GM21381 (cell line): ENCODE measurements around the gene NRG3.

ENCODE experiments used
- ATAC-seq: cut with Tn5 transposase; IDR thresholded peaks from one replicate; pipeline ENCODE4 v1.9.1; 2021; ENCODE audit warnings: mild to moderate bottlenecking, moderate library complexity; ENCODE audit not compliant: unreplicated experiment

The NRG3 gene

DNA sequence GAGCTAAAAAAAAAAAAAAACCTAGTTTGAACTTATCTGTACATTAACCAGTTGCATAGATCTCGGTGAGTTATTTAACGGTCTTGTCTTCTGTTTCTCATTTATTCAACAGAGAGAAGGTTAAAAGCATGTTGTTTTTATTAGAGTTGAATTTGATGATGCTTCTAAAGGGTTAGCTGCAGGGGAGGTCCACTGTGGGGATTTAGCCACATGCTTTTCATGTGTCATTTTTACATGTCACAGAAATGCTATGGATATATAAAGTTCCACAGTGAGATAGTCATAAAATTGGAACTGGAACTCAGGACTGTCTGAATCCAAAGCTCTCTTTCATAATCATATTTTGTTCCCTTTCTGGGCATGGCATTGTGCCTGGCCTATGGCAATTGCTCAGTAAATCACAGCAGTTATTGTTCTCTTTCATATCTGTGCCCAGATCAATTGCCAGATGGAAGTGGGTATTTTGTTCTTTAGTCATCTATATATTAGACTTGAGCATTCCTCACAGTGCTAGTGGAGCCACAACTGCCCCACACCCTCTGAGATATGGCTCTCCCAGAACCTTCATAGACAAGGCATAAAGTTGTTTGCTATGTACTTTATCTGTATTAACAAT lies 578.8 kb downstream of the NRG3 start:
- ATAC-seq, result no peak

DNA sequence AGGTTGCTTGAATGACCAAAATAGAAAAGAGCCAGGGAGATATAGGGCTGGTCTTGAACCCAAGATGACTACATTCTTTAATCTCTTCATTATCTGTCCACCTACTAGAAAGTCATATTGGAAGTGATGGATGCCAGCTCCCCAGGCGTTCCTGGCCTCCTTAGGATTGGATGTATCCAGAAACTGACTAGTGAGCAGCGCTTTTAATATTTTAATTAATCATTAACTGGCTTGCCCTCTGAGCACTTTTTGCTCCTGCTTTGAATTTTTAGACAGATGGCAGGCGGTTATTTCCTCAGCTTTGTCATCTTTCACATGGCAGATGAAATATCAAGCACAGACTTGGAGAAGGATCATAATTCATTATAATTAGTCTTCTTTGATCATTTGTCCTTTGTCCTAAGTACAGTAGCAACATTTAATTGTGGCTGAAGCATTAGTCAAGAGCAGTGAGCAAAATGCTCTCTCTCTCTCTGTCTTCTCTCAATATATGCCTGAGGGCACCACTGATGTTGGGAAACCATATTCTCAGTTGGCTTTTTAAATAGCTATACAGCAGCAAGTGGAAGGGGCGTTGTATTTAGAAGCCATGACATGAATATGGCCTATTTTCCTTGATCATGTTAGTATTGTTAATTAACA lies 588.0 kb downstream of the NRG3 start:
- ATAC-seq, result no peak

- ATAC-seq, result no peak
Observed at GRCh38 chr10:82463614-82464013, 588.6 kb downstream of the NRG3 start.

- no peak for ATAC-seq
Observed at GRCh38 chr10:82464191-82464818, 589.3 kb downstream of the NRG3 start.

DNA sequence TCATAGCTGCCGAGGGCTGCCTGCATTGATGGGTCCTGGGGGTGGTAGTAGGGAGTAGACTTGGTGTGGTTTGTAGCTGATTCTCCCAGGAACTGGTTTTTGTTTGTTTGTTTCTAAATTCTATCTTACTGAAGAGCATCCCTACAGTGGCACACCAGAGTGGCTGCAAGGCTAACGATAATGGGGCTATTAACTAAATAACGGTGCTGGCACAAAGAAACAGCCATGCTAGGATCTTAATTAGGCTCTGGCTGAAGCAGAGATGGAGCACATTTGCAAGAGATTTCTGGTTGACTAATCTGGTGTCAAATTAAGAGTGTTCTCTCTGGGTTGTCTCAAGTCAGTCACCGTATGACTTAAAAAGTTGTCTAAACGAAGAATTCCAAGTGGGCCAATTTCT lies 590.0 kb downstream of the NRG3 start:
- ATAC-seq, result no peak

DNA sequence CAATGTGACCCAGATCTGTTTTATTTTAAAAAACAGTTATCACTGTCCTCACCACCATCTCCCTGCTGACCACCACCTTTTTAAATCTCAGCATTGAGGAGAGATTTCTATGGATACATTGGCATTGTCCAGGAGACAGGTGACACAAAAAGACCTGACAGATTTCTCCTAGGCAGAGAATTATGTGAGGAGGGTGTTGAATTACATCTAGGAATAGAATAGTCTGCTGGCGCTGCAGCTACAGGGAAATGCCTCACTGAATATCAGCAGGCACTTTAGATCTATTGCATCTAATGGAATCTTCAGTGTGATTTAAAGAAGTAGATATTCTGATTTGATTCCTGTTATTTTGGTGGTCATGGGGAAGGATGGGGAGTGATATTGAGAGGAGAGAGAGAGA lies 593.5 kb downstream of the NRG3 start:
- no peak for ATAC-seq

- no peak for ATAC-seq
Observed at GRCh38 chr10:82472406-82473335, 597.7 kb downstream of the NRG3 start.

GRCh38 chr10:82477776-82478175 lies 602.8 kb downstream of the NRG3 start:
- no peak for ATAC-seq

GRCh38 chr10:82492647-82493046 lies 617.7 kb downstream of the NRG3 start:
- ATAC-seq, result no peak

DNA sequence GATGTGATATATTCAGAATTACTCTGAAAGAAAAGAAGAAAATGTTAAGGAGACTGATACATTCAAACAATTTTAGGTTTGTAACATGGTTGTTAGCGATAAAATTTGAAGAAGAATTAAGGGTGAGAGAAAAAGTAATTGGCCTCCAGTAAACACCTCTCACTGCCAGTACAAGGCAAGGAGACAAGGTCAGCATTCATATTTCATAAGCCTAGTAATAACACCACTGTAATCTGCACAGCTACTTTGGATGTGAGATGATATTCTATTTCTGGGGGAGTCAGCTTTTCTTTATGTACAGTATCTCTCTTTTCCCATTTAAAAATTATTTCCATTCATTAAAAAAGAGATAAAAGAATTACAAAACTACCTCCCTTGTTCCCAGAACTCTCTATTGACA lies 621.1 kb downstream of the NRG3 start:
- no peak for ATAC-seq

DNA sequence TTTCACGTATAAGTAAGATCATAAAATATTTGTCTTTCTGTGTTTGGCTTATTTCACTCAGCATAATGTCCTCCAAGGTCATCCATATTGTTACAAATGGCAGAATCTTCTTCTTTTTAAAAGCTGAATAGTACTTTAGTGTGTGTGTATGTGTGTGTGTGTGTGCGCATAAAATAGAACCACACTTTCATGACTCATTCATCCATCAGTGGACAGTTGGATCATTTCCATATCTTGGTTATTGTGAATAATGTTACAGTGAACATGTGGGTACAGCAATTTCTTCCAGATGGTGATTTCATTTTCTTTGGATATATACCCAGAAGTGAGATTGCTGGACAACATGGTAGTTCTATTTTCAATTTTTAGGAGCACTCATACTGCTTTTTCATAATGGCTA lies 622.4 kb downstream of the NRG3 start:
- no peak for ATAC-seq

- ATAC-seq, result no peak
Observed at GRCh38 chr10:82498976-82499375, 624.0 kb downstream of the NRG3 start.

GRCh38 chr10:82505009-82505408 lies 630.0 kb downstream of the NRG3 start:
- ATAC-seq, result no peak

DNA sequence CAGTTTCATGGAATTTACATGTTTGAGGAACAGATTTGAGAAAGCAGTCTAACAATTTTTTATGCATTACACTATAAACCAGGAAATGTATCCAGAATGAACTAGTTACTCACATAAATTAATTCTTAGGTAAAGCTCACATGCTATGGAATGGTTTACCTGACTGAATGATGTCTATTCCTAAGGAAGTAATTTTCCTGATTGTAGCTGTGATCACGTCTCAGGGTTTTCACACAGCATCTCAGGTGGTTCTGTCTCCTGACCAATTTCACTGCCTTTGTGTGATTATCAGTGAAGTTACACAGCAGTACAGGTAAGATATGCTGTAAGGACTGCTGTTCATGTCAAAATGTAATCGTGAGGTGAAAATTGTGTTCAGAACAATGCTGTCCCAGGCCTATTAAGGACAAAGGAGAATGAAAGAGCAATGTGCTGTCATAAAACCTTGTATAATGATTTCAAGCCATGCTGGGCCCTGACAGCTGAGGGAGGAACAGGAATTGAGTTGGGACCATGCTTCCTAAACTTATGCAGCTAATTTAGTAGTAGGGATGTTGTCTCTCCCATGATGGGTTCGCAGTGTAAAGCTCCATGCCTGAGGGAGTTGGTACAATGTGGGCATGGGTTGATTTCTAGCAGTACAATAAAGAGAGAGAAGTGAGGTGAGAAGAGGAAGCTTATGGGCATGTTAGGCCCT lies 631.8 kb downstream of the NRG3 start:
- ATAC-seq, result no peak

GRCh38 chr10:82515256-82515655 lies 640.3 kb downstream of the NRG3 start:
- no peak for ATAC-seq

DNA sequence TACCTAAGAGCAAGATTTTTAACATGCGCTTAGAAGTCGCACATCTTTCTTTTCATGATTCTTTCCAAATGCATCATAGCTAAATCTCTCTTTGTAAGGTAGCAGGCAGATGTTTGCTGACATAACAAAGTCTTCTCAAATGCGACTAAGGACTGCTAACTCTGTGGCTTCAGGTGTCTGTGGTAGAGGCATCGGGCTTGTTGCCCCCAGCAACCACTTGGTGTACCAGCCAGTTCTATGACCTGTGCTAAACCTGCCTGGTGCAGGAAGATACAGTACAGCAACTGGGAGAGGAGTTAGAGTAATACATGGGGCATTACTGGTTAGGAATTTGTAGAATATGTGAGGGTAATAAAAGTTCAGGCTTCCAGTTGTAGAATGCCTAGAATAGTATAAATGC lies 654.1 kb downstream of the NRG3 start:
- ATAC-seq, result no peak

- ATAC-seq, result no peak
Observed at GRCh38 chr10:82535457-82535856, 660.5 kb downstream of the NRG3 start.

DNA sequence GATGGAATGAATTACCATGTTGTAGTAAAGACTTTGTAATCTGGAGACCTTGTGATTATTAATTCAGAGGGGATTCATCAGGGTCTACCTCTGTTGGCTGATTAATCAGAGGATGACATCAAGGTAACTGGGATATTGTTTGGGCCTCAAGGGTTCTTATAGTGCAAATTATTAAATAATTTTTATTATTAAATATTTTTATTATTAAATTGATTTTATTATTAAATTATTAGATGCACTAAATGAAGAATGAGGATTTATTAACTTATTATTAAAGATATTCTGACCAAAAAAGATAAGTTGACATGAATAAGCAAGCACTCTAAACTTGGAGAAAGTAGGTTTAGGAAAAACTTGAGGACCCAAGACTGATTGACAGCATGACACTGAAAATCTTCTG lies 661.7 kb downstream of the NRG3 start:
- no peak for ATAC-seq

DNA sequence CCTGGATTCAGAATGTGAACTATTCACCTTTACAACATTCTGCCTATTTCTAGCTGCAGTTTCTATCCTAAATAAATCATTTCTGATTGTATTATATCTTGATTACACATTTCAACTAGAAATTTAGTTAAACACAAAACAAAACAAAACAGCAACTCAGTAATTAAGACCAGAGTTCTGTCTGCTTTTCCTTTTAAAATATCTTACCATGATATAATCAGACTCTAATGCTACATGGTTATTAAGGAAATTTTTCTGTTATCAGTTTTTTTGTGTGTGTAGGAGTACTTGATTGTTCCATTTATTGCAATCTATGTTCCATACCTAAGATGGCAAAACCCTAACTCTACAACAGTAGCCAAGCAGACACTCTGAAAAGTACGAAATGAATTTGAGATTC lies 663.3 kb downstream of the NRG3 start:
- ATAC-seq, result no peak

DNA sequence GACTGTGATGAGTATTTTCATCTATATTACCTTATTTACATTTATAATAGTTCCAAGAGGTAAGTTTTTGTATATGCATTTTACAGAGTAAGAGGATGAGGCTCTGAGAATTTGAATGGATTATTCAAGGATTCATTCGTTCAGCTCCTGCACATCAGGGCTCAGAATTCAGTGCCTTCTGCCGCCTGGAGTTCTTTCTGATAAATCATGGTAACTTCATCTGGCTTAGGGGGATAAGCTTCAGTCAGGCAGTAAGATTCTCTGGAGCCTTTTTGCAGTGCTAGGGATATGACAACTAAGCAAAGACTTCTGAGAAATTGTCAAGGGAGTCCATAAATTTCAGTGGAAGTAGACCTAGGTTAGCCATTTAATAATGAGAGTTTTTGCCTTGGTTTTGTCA lies 668.6 kb downstream of the NRG3 start:
- ATAC-seq, result no peak

- no peak for ATAC-seq
Observed at GRCh38 chr10:82544377-82544776, 669.4 kb downstream of the NRG3 start.
